Stimulated activated CD4-positive, alpha-beta T cell treated with anti-CD3 and anti-CD28 coated beads, Interleukin-1b, Interleukin-23, amount 100 ng/mL, for 24 hours (primary cell): ENCODE measurements around the gene SH3BP1.

Experiments
- DNase-seq, 4 experiments: peaks; one replicate each; pipeline ENCODE4 v3.0.0-alpha.2; 2020; ENCODE audit warnings: low read depth in 4 of 4, low spot score in 1 of 4

Gene SH3BP1

GRCh38 chr22:37632174-37633088 lies 7.0 kb upstream of the SH3BP1 start:
- no peak for DNase-seq

- no peak for DNase-seq
Measured at GRCh38 chr22:37633089-37633624, 6.3 kb upstream of the SH3BP1 start.

- peak in 1 of 4 experiments; percentile 45 for DNase-seq
Measured at GRCh38 chr22:37633625-37634416, 5.6 kb upstream of the SH3BP1 start.

- no peak for DNase-seq
Measured at GRCh38 chr22:37634417-37634924, 5.0 kb upstream of the SH3BP1 start.

GRCh38 chr22:37635157-37635556 lies 4.3 kb upstream of the SH3BP1 start:
- no peak for DNase-seq

- DNase-seq = no peak
Measured at GRCh38 chr22:37636186-37636948, 3.1 kb upstream of the SH3BP1 start.

- DNase-seq = no peak
Measured at GRCh38 chr22:37636949-37637273, 2.6 kb upstream of the SH3BP1 start.

- DNase-seq = no peak
Measured at GRCh38 chr22:37638391-37639069, 939 bp upstream of the SH3BP1 start.

GRCh38 chr22:37639771-37640590 lies 512 bp downstream of the SH3BP1 start:
- no peak for DNase-seq

GRCh38 chr22:37640591-37641560 lies 1.4 kb downstream of the SH3BP1 start:
- DNase-seq = no peak

GRCh38 chr22:37641561-37641949 lies 2.1 kb downstream of the SH3BP1 start:
- DNase-seq = no peak

GRCh38 chr22:37643225-37643847 lies 3.9 kb downstream of the SH3BP1 start:
- DNase-seq = peak; percentile 80 to 93 (median 82)

GRCh38 chr22:37647317-37647716 lies 7.8 kb downstream of the SH3BP1 start:
- no peak for DNase-seq

- DNase-seq = no peak
Measured at GRCh38 chr22:37647928-37648327, 8.5 kb downstream of the SH3BP1 start.

GRCh38 chr22:37650463-37651136 lies 11.1 kb downstream of the SH3BP1 start:
- DNase-seq = no peak

- DNase-seq = no peak
Measured at GRCh38 chr22:37654563-37655251, 15.2 kb downstream of the SH3BP1 start.

GRCh38 chr22:37655252-37655563 lies 15.7 kb downstream of the SH3BP1 start:
- DNase-seq = no peak
